HG02973 (cell line): Measurements from ENCODE around the gene G3BP1.
"Not testable (repeated sequence)": the region's sequence is repeated elsewhere in the genome, so short reads cannot be mapped to it uniquely, and the experiment has no call there.

Source experiments
- ATAC-seq: cut with Tn5 transposase; IDR thresholded peaks from one replicate; pipeline ENCODE4 v1.9.1; 2021; ENCODE audit warnings: moderate library complexity; ENCODE audit not compliant: unreplicated experiment

G3BP1 gene

GRCh38 chr5:151771259-151772028 lies at the start of gene G3BP1:
Gene G3BP1, plus strand, starts transcription at chr5:151771954. Its CDS starts 14,667 bp downstream, at chr5:151786621.
- peak; percentile 77 for ATAC-seq

GRCh38 chr5:151722546-151722945 lies 49.2 kb upstream of the G3BP1 start:
- no peak for ATAC-seq

GRCh38 chr5:151724360-151724759 lies 47.4 kb upstream of the G3BP1 start:
- ATAC-seq: no peak

- ATAC-seq: not testable (repeated sequence)
These were observed 42.2 kb upstream of the G3BP1 start for GRCh38 chr5:151729597-151729996.

GRCh38 chr5:151730381-151730780 lies 41.4 kb upstream of the G3BP1 start:
- ATAC-seq: no peak

- ATAC-seq: no peak
These were observed 38.2 kb upstream of the G3BP1 start for GRCh38 chr5:151733358-151734063.

GRCh38 chr5:151734064-151734408 lies 37.7 kb upstream of the G3BP1 start:
- no peak for ATAC-seq

GRCh38 chr5:151735646-151736045 lies 36.1 kb upstream of the G3BP1 start:
- ATAC-seq: no peak

GRCh38 chr5:151737431-151737830 lies 34.3 kb upstream of the G3BP1 start:
- no peak for ATAC-seq

- ATAC-seq: no peak
These were observed 33.5 kb upstream of the G3BP1 start for GRCh38 chr5:151738125-151738848.

- ATAC-seq: no peak
These were observed 32.4 kb upstream of the G3BP1 start for GRCh38 chr5:151739395-151739794.

GRCh38 chr5:151739939-151740335 lies 31.8 kb upstream of the G3BP1 start:
- ATAC-seq: no peak

- ATAC-seq: peak; percentile 62
These were observed 31.3 kb upstream of the G3BP1 start for GRCh38 chr5:151740336-151740942.

GRCh38 chr5:151740958-151741373 lies 30.8 kb upstream of the G3BP1 start:
- peak; percentile 12 for ATAC-seq

GRCh38 chr5:151741678-151742423 lies 29.9 kb upstream of the G3BP1 start:
- no peak for ATAC-seq

GRCh38 chr5:151742870-151743294 lies 28.9 kb upstream of the G3BP1 start:
- no peak for ATAC-seq

GRCh38 chr5:151743530-151743929 lies 28.2 kb upstream of the G3BP1 start:
- ATAC-seq: no peak

- ATAC-seq: no peak
These were observed 26.6 kb upstream of the G3BP1 start for GRCh38 chr5:151745071-151745705.

- no peak for ATAC-seq
These were observed 21.6 kb upstream of the G3BP1 start for GRCh38 chr5:151750121-151750520.

- no peak for ATAC-seq
These were observed 20.7 kb upstream of the G3BP1 start for GRCh38 chr5:151751091-151751490.
